GM18861 (cell line): ENCODE data around the gene MBD5.
"Not testable (repeated sequence)": the region's sequence is repeated elsewhere in the genome, so short reads cannot be mapped to it uniquely, and the experiment has no call there.

ENCODE experiments used
- ATAC-seq: cut with Tn5 transposase; IDR thresholded peaks from one replicate; pipeline ENCODE4 v1.9.1; 2021; ENCODE audit not compliant: unreplicated experiment

Gene MBD5

GRCh38 chr2:148021059-148021861 lies at the start of gene MBD5:
Gene MBD5, plus strand, starts transcription at chr2:148021091.
- peak; percentile 28 for ATAC-seq

GRCh38 chr2:147976102-147976501 lies 44.8 kb upstream of the MBD5 start:
- no peak for ATAC-seq

- ATAC-seq = no peak
Observed at GRCh38 chr2:147977679-147978078, 43.2 kb upstream of the MBD5 start.

GRCh38 chr2:147980940-147981528 lies 39.9 kb upstream of the MBD5 start:
- no peak for ATAC-seq

GRCh38 chr2:147989102-147989501 lies 31.8 kb upstream of the MBD5 start:
- no peak for ATAC-seq

GRCh38 chr2:147989809-147990403 lies 31.0 kb upstream of the MBD5 start:
- peak; percentile 85 for ATAC-seq

- ATAC-seq = not testable (repeated sequence)
Observed at GRCh38 chr2:147994965-147995364, 25.9 kb upstream of the MBD5 start.

GRCh38 chr2:147996828-147997227 lies 24.1 kb upstream of the MBD5 start:
- no peak for ATAC-seq

- ATAC-seq = no peak
Observed at GRCh38 chr2:147998203-147998602, 22.7 kb upstream of the MBD5 start.

- ATAC-seq = no peak
Observed at GRCh38 chr2:147999126-147999525, 21.8 kb upstream of the MBD5 start.

GRCh38 chr2:148000095-148000494 lies 20.8 kb upstream of the MBD5 start:
- ATAC-seq = no peak

- not testable (repeated sequence) for ATAC-seq
Observed at GRCh38 chr2:148002420-148002819, 18.5 kb upstream of the MBD5 start.

- no peak for ATAC-seq
Observed at GRCh38 chr2:148006249-148007007, 14.5 kb upstream of the MBD5 start.

- ATAC-seq = no peak
Observed at GRCh38 chr2:148007219-148007900, 13.5 kb upstream of the MBD5 start.

GRCh38 chr2:148008411-148008810 lies 12.5 kb upstream of the MBD5 start:
- ATAC-seq = not testable (repeated sequence)

GRCh38 chr2:148013876-148014275 lies 7.0 kb upstream of the MBD5 start:
- no peak for ATAC-seq

GRCh38 chr2:148014616-148015015 lies 6.3 kb upstream of the MBD5 start:
- no peak for ATAC-seq

GRCh38 chr2:148020111-148021058 lies 506 bp upstream of the MBD5 start, which contains the start of gene ORC4:
Gene ORC4, minus strand, starts transcription at chr2:148020737. Its CDS starts 44,779 bp downstream, at chr2:147975958.
- peak; percentile 58 for ATAC-seq

- no peak for ATAC-seq
Observed at GRCh38 chr2:148021886-148022285, 995 bp downstream of the MBD5 start.

- no peak for ATAC-seq
Observed at GRCh38 chr2:148022351-148022750, 1.5 kb downstream of the MBD5 start.
